ENCODE measurements around the gene RASSF1. TPM values are rescaled to one million over a fixed set of nuclear protein-coding genes. Genes with fewer than 3 reads are reported as not detected.

Gene RASSF1
- total RNA-seq, 1 donor from 2014 or later, result 13.7 TPM

DNA sequence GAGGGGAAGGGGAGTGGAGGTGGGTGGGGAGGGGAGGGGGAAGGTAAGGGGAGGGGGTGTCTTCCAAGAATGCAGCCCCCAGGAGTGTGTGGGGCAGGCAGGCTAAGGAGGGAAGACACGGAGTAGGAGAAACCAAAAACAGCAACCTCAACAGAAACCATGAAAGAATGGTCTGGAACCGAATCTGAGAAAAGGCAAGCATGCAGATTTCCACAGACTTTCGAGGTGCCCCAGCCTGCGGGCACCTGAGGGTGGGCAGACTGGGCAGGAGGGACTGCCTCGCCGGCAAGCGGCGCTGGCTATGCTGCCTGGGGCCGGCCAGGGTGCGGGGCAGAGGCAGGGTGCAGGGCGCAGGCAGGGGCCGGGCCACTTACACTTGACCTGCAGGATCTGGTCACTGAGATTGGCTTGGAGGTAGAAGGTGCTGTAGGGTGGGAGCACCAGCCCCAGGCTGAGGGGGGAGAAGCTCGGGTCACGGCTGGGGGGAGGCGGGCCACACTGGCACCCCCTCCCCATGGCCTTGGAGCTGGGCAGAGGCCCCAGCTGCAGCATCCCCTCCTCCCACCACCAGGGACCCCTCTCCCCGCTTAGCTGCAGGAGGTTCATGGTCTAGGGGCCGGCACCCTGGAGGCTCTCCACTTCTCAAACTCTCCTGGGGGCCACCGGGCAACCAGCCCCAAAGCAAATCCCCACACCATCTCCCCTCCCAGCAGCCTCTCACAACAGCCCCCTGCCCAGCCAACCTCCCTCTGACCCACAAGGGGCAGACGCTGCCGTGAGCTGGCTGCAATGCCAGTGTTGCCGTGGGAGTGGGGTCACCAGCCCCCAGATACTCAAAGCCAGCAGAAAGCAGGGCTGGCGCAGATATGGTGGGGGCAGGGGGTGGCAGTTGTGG, 34.0 kb upstream of the RASSF1 start:
- Histone ChIP-seq H3K9me3 (ENCODE audit: low read depth) (no peaks in the 10 kb centered on the region), H3K36me3 (no peaks in the 10 kb centered on the region), H2AFZ (replicated peaks) (no peak overlapping the region), H3K9ac (no peak overlapping the region), H3F3A (ENCODE audit: low read depth) (peaks cover 5% of the 10 kb centered on the region), H3K27ac (no peak overlapping the region), H3K4me2 (peak overlapping the region; percentile 27), H4K20me1 (ENCODE audit: low read depth) (no peaks in the 10 kb centered on the region), H3K27me3 (no peaks in the 10 kb centered on the region), H3K4me1 (peaks cover 32% of the 10 kb centered on the region), H3K79me2 (ENCODE audit: low read depth) (no peaks in the 10 kb centered on the region), H3K4me3 (no peak overlapping the region)
- H3K4me1 Mint-ChIP-seq, result peaks cover 44% of the 10 kb centered on the region
- H3K27me3 Mint-ChIP-seq (ENCODE audit: insufficient read depth, low read depth), result peaks cover 12% of the 10 kb centered on the region
- H3K36me3 Mint-ChIP-seq, result no peaks in the 10 kb centered on the region
- H3K4me3 Mint-ChIP-seq, result peak overlapping the region; percentile 75
- DNase-seq (ENCODE audit: low spot score), result peak; percentile 52
- H3K9me3 Mint-ChIP-seq, result no peaks in the 10 kb centered on the region
- peak overlapping the region; percentile 96 for H3K27ac Mint-ChIP-seq
- TF ChIP-seq EZH2phosphoT487 (IDR thresholded peaks at IDR 0.05) (no peak), EZH2 (IDR thresholded peaks at IDR 0.05) (no peak)
- TF ChIP-seq, protein P1, sequence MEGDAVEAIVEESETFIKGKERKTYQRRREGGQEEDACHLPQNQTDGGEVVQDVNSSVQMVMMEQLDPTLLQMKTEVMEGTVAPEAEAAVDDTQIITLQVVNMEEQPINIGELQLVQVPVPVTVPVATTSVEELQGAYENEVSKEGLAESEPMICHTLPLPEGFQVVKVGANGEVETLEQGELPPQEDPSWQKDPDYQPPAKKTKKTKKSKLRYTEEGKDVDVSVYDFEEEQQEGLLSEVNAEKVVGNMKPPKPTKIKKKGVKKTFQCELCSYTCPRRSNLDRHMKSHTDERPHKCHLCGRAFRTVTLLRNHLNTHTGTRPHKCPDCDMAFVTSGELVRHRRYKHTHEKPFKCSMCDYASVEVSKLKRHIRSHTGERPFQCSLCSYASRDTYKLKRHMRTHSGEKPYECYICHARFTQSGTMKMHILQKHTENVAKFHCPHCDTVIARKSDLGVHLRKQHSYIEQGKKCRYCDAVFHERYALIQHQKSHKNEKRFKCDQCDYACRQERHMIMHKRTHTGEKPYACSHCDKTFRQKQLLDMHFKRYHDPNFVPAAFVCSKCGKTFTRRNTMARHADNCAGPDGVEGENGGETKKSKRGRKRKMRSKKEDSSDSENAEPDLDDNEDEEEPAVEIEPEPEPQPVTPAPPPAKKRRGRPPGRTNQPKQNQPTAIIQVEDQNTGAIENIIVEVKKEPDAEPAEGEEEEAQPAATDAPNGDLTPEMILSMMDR (IDR thresholded peaks at IDR 0.05), result no peak

DNA sequence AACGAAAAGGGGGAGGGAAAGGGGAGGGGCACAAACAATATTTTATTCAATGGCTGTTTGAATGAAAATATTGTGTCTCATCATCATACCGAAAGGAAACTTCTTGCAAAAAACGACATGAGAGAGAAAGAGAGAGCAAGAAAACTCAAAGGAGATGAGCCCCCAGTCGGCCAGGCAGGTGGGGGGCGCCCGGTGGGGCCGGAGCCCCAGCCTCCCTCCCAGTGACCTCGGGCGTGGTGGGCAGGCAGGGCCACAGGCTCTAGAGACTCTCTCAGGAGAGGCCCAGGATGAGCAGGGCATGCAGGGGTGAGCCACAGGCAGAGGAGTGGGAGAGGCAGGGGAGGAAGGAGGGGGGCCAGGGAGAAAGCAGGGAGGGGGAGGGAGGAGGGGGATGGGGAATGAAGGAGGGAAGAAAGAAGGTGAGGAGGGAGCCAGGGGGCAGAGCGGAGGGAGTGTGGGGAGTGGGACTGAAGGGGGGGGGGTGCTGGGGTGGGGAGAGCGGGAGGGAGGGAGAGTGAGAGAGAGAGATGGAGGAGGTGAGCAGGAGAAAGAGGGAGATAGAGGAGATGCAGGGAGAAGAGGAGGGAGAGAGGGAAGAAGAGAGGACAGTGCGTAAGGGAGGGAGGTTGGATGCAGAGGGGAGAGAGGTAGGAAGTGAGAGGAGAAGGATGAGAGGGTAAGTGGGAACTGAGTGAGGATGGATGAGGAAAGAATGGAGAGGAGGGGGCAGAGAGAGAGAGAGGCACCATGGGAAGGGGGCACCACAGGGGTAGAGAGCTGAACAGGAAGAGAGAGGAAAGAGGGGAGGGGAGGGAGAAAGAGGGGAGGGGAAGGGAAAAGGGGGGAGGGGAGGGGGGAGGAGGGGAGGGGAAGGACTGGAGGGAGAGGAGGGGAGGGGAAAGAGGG, 32.8 kb upstream of the RASSF1 start:
- Mint-ChIP-seq H3K4me3 (peak overlapping the region; percentile 57), H3K27ac (peak overlapping the region; percentile 93)

DNA sequence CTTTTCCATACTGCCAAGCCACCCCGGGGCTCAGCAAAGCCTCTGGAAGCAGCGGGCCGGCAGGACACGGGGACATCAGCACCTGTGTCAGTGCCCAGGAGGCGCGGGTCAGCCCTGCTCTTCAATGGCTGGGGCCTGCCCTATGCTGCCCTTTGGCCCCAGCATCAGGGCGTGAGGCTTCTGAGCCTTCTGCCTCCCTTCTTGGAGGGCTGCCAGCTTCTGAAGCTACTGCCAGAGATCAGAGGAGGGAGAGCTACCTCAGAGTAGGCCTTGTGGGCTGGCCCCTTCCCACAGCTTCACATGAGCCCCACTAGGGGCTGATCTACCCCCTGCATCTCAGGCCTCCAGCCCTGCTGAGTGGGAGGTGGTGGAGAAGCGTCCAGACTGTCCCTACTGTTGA, 31.7 kb upstream of the RASSF1 start:
- Histone ChIP-seq H3K9ac (no peak overlapping the region), H3K27ac (peak overlapping the region; percentile 46), H2AFZ (replicated peaks) (no peak overlapping the region), H3K4me3 (no peak overlapping the region), H4K20me1 (ENCODE audit: low read depth) (no peaks in the 10 kb centered on the region), H3K36me3 (no peaks in the 10 kb centered on the region), H3K27me3 (no peaks in the 10 kb centered on the region), H3K4me2 (peak overlapping the region; percentile 1), H3K4me1 (peaks cover 32% of the 10 kb centered on the region), H3K9me3 (ENCODE audit: low read depth) (no peaks in the 10 kb centered on the region), H3K79me2 (ENCODE audit: low read depth) (no peaks in the 10 kb centered on the region), H3F3A (ENCODE audit: low read depth) (peaks cover 5% of the 10 kb centered on the region)
- Mint-ChIP-seq H3K36me3 (no peaks in the 10 kb centered on the region), H3K9me3 (no peaks in the 10 kb centered on the region), H3K27me3 (ENCODE audit: insufficient read depth, low read depth) (peaks cover 13% of the 10 kb centered on the region), H3K27ac (peak overlapping the region; percentile 76), H3K4me3 (peak overlapping the region; percentile 72), H3K4me1 (peaks cover 47% of the 10 kb centered on the region)
- DNase-seq (ENCODE audit: low spot score), result no peak
- TF ChIP-seq, protein P1 (IDR thresholded peaks at IDR 0.05), result peak; percentile 10
- no peak for TF ChIP-seq EZH2phosphoT487 (IDR thresholded peaks at IDR 0.05)

More for the DNA sequence above, 32.8 kb upstream of the RASSF1 start:
- Histone ChIP-seq H3K4me2 (peak overlapping the region; percentile 1), H3K79me2 (ENCODE audit: low read depth) (no peaks in the 10 kb centered on the region), H4K20me1 (ENCODE audit: low read depth) (no peaks in the 10 kb centered on the region), H3K27ac (no peak overlapping the region), H3K27me3 (no peaks in the 10 kb centered on the region), H3K9ac (no peak overlapping the region), H3F3A (ENCODE audit: low read depth) (peaks cover 5% of the 10 kb centered on the region), H3K4me1 (peaks cover 32% of the 10 kb centered on the region), H3K36me3 (no peaks in the 10 kb centered on the region), H3K9me3 (ENCODE audit: low read depth) (no peaks in the 10 kb centered on the region), H2AFZ (replicated peaks) (no peak overlapping the region), H3K4me3 (no peak overlapping the region)
- Mint-ChIP-seq H3K27me3 (ENCODE audit: insufficient read depth, low read depth) (peaks cover 13% of the 10 kb centered on the region), H3K9me3 (no peaks in the 10 kb centered on the region), H3K36me3 (no peaks in the 10 kb centered on the region), H3K4me1 (peaks cover 46% of the 10 kb centered on the region)
- peak; percentile 53 for DNase-seq (ENCODE audit: low spot score)
- no peak for TF ChIP-seq EZH2phosphoT487 (IDR thresholded peaks at IDR 0.05)
- TF ChIP-seq, protein P1 (IDR thresholded peaks at IDR 0.05), result no peak
- TF ChIP-seq EZH2 (IDR thresholded peaks at IDR 0.05), result no peak
